Inferior parietal cortex (tissue), 1 donor: Measurements from ENCODE around the gene SYT2.
"Not testable (repeated sequence)": the region's sequence is repeated elsewhere in the genome, so short reads cannot be mapped to it uniquely, and the experiment has no call there.

Source experiments
- DNase-seq: peaks from one replicate; pipeline ENCODE4 v3.0.0-alpha.2; 2016; ENCODE audit errors: extremely low spot score

Gene SYT2

DNA sequence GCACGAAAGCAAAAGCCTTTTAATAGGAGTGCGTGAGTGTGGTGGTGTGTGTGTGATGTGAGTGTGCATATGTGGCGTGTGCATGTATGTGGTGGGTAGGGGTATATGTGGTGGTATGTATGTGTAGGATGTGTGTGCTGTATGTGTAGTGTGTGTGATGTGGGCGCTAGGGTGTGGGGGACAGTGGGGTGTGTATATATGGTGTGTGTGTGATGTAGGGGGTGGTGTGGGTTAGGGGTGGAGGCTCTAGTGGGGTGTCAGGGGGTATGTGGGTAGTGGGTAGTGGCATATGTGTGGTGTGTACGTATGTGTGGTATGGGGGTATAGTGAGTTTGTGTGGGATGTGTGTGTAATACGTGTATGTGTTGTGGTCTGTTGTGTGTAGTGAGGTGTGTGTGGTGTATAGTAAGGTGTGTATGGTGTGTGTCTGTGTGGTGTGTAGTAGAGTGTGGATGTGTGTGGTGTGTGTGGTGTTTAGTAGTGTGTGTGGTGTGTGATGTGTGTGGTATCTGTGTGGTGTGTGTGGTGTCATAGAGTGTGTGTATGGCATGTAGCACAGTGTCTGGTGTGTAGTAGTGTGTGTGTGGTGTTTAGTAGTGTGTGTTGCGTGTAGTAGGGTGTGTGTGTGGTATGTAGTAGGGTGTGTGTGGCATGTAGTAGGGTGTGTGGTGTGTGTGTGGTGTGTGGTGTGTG lies 86.0 kb downstream of the SYT2 start:
- no peak for DNase-seq

DNA sequence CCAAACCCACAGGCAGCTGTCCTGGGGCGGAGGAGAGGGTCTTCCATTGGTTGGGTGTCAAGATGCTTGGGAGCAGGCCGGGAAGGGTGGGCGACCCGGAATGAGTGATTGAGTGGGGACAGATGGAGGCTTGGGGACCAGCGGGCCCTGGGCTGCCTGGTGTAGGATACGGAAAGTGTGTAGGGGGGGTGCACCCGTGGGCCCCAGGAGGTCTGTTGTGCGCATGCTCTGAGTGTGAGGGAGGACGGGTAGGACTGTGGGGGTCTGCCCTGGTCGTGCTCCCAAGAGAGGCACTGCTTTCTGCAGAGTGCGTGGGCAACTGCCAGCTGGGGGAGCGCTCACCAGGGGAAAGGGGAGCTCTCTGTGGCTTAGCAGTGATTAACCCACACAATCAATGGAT lies 86.8 kb downstream of the SYT2 start:
- DNase-seq: not testable (repeated sequence)

DNA sequence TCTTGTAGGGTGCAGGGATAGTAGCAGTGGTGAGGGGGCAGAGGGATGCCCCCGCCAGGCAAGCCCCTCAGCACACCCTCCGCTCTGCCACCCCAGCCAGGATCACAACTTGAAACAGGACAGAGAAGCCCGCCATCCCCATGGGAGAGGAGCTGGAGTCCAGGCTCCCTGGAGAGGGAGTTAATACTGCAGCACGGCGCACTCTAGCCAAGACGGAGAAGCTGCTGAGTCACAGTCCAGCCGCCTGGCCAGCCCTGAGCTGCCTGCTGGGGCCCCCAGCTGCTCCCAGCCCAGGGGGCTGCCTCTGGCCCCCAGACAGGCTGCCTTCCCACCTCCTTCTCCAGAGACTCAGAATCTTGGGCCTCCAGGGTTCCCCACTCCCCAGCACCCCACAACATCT lies 87.2 kb downstream of the SYT2 start:
- DNase-seq: no peak

DNA sequence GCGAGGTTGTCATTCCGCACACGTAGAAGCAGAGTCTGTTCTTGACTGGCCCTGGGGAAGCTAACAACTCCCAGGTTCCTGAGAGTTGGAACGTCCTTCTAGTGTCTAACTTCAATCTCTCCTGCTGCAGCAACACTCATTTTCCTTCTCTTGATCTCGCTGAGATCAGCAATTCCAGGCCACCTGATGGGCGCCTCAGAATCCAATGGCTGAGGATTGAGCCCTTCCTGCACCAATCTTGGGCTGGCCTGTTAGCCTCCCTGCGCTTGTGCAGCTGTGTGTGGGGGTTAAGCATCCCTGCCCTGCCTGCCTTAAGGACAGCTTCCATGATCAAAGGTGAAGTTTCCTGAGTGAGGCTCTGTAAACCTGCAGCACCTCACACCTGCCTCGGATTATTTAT lies 87.9 kb downstream of the SYT2 start:
- DNase-seq: no peak

DNA sequence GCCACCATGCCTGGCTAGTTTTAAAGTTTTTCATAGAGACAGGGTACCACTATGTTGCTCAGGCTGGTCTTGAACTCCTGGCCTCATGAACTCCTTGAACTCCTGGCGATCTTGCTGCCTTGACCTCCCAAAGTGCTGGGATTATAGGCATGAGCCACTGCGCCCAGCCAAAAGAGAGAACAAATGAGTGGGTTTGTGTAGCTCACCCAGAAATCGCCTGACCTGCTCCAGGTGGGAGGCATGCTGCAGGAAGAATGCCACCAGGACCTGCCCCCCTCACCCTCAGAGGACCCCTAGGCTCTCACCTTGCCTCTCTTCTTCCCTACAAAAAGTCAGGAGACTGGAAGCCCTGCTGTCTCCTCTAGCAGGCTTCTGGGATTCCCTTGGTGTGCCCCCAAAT lies 88.8 kb downstream of the SYT2 start:
- no peak for DNase-seq

DNA sequence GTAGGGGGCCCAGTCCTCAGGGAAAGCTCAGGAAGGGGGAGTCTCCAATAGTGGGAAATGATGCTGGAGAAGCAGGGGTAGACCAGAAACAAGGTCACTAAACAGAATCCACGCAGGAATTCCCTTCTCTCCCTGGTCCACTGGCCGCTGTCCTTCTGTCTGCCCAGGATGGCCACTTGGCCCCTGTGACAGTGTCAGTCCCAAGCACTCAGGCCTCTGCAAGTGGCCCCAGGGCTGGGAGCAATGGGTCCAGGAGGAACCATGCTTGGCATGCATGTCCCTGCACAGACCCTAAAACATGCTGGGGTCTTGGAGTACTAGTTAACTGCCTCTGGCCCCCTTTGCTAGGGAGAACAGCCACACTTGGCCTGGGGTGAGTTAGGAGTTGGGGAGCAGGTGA lies 90.2 kb downstream of the SYT2 start:
- not testable (repeated sequence) for DNase-seq

DNA sequence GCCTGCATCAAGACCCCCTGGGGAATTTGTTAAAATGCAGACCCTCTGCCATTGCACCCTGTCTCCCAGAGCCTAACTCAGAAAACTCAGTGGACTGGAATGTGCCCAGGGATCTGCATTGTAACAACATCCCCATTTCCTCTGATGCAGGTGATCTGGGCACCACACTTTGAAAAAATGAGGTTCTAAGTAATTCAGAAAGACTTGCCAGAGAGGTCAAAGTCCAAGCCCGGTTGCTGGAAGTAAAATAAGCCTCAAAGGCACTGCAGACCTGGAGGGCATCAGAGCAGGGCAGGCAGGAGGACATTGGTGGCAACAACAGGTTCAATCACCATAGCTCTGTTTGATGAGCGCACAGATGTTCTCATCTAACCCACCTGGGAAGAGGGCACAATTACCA lies 90.7 kb downstream of the SYT2 start:
- DNase-seq: no peak

DNA sequence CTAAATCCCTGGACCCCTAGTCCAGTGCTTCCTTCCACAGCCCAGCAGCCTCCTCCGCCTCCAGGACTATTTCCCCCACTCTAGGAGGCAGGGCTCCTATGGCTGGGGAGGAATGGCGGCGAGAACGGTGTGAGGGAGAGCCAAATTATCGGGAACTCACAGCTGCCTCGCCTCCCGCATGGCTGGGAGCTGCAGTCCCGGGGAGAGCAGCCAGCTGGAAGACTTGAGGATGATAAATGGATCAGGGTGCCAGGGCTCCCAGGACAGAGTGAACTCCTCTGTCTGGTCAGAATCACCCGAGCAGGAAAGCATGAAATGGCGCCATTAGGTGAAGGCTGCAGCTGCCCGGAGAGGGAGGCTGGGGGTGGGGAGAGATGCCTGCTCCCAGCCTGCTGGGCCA lies 91.2 kb downstream of the SYT2 start:
- not testable (repeated sequence) for DNase-seq

DNA sequence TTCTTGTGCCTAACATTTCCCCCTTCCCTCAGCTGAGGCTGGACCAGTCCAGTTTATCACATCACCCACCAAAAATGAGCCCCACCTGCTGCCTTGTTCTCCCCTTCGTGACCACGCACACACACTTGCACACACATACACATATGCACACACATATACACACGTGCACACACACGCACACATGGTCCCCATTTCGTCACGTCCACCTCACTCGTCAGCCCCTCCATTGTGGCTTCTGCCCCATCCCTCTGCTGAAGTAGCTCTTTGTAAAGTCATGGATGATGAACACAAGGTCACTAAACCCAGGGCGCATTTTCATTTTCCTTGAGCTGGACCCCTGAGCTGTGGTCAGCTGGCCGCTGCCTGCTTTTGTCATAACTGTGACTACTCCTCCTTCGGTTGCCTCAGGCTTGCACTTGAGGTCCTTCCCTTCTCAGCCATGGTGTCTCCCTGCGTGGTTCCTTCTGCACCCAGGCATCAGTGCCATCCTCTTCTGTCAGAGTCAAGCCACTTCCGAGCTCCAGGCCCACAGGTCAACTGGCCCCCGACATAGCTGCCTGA lies 93.8 kb downstream of the SYT2 start:
- no peak for DNase-seq

DNA sequence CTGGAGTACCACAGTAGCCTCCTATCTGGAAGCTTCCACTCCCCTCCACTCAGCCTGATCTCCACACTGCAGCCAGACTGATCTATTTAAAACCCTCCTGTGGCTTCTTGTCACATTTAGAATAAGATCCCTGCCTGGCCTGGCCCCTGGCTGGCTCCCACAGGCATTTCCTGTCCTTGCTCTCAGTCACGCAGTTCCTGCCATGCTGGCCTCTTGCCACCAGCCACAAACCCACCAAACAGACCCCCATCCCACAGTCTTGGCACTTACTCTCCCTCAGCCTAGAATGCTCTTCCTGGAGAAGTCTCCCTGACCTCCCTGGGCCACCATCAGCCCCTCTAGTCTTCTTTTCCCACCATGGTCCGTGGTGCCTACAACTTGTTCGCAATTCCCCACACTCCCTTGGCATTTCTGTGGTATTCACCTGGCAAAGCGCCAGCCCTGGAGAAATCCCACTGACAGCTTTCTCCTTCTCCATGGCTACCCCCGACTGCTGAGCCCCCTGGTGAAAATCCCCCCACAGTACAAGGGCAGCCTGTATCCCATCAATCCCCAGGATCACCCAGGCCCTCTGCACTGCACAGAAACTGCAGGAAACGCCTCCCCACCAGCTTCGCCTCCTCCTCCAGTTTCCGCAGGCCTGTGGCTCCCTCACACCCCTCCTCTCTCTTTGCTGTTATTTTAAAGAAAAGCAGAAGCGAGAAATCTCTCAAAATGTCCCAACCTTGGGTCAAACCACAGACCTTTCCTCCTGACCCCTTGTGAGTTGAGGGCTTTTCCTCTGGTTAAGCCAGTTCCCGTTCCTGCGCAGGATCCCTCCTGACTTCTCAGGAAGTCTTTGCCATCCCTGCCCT lies 94.5 kb downstream of the SYT2 start:
- DNase-seq: peak; percentile 25

DNA sequence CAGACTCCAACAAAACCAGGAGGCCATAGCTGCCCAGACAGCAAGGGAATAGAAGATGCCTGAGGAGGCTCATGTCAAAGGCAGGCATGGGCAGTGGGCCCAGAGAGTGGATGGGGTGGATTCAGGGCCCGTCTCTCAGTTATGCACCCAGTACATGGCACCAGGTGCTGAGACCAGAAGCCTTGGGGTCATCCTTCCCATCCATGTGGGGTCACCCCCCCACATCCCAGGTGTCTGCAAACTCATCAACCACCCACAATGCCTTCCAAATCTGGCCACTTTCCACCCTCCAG lies 95.1 kb downstream of the SYT2 start:
- DNase-seq: not testable (repeated sequence)

DNA sequence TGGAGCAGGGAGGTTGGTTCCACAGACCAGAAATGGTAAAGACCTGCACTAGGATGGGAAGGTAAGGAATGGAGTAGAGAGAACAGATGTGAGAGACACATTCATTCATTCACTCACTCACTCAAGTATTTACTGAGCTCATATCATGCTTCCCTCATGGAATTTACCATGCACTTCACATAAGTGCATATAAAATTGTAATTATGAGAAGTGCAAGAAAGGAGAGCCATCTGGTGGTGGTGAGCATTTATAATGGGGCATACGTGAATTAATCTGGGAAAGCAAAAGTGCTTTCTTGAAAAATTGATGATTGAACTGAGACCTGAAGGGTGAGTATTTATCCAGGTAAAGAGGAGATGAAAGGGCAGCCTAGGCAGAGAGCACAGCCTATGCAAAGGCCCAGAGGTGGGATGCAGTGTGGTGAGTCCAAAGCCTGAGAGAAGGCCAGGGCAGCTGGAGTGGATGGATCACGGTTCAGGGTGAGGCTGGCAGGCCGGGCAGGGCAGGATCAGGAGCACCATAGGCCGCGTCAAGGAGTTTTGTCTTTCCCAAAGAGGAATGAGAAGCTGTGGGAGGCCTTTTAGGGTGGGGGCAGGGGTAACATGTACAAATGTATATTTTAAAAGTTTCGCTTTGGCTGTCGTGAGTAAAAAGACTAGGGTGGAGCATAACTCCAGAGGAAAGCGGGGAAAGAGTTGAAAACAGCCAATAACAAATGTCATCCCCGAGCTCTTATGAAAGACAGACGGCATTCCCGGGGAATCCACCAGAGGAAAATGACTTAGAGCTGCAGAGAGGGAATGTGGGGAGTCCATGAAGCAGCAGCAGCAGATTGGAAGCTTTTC lies 95.7 kb downstream of the SYT2 start:
- not testable (repeated sequence) for DNase-seq

DNA sequence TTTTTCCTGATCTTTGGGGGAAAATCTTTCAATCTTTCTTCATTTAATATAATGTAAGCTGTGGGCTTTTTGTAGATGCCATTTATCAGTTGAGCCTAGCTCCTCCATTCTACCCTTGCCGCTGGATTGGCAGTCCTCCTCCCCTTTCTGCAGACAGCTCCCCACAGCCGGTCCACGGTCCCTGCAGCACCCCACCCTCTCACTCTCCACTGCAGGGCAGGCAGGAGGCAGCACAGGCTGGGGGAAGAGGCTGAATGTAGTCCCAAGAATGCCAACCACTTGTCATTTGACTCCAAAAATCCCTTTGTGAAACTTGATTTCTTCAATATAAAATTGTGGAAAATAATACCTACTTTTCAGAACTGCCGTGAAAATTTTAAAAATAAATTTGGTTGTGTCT lies 96.7 kb downstream of the SYT2 start:
- DNase-seq: no peak

DNA sequence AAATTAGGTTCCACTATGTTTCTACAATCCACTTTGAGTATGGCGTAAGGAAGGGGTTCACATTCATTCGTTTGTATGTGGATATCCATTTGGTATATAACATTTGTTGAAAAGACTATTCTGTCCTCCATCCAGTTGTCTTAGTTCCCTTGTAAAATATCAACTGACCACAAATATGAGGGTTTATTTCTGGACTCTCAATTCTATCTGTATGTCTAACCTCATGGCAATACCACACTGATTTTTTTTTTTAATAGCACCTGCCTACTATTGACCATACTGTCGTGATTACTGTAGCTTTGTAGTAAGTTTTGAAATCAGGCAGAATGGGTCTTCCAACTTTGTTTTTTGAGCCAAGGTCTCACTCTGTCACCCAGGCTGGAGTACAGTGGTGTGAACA lies 98.2 kb downstream of the SYT2 start:
- not testable (repeated sequence) for DNase-seq

DNA sequence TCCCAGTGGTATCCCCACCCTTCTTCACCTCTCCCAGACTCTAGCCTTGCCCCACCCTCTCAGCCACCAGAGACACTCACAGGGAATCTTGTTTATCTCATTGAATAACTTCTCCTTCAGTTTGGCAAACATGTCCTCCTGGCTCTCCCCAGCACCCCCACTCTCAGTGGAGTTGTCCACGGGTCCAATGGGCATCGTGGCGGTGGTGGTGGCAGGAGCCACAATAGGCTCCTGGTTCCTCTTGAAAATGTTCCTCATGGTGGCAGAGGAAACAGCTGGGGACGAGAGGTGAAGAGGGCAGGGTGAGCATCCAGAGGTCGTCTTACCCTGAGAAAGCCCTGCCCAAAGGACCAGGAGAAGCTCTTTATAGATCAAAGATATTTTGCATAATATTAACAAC lies 104.7 kb downstream of the SYT2 start:
- no peak for DNase-seq

DNA sequence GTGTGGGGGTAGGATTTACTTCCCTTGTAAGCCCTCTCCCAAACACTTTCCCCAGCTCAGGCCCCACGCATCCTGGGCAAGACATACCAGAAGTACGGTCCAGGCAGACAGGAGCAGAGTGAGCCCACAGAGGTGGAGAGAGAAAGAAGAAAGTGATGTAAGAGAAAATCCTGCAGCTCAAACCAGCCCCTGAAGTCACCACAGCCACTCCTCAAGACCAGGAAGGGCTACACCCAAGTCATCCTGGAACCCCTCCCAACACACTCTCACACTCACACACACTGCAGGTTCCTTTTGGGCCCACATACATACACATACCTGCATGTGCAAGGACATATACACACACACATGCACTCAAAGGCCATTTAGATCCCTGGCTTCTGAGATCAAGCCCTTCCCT lies 106.8 kb downstream of the SYT2 start:
- DNase-seq: no peak

DNA sequence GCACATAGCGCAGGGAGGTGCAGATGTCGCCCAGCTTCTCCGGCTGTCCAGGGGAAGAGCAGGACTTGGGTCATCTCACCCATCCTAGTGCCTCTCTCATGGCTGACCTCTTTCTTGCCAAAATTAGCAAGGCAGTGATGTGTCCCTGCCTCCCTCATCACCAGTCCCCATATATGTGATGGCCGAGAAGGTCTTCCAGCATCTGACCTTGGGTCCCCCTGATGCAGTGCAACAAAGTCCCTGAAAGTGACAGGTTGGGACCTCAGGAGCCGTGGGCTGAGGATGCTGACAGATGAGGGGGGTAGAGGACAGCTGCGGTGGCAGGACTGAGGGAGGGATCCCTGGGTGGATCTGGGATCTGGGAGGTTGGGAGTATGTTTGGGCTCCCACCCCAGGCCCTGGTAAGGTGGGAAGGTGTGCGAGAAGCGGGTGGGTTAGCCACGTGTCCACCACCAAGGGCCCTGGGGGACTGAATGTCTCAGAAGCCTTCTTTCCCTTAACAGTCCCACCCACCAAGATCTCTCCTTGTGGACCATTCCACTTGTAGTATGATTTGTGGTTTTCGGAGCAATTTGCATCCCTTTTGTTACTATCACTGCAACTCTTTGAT lies 109.7 kb downstream of the SYT2 start:
- DNase-seq: no peak

DNA sequence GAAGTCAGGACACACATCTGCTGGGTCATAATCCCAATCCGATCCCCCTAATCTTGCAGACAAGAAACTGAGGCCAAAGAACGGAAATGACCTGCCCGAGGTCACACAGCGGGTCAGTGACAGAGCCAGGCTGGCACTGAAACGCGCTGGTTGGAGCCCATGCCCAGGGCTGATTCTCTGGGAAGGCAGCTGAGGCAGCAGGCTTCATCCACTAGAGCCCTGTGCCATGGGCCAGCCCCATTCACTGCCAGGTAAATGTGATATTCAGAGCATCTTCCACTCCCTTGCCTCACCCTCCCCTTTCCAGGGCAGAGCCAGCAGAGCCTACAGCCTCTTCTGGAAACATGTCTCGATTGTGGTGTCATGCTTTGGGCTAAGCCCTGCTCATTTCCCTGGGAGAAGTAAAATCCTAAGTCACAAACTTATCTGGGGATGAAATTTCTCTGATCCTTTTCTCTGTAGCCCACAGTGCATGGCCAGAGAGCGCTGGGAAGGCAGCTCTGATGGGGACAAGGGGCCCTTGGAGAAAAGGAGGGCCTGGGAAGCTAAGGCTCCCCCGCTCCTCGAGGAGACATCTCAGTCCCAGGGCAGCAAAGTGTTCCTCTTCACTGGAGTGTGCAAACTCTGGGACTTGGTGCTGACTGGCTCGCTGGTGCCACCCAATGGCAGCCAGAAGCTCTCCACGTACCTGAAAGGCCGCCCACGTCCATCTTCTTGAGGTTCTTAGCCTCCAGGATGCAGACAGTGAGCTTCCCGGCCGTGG lies 110.4 kb downstream of the SYT2 start:
- DNase-seq: peak; percentile 36

DNA sequence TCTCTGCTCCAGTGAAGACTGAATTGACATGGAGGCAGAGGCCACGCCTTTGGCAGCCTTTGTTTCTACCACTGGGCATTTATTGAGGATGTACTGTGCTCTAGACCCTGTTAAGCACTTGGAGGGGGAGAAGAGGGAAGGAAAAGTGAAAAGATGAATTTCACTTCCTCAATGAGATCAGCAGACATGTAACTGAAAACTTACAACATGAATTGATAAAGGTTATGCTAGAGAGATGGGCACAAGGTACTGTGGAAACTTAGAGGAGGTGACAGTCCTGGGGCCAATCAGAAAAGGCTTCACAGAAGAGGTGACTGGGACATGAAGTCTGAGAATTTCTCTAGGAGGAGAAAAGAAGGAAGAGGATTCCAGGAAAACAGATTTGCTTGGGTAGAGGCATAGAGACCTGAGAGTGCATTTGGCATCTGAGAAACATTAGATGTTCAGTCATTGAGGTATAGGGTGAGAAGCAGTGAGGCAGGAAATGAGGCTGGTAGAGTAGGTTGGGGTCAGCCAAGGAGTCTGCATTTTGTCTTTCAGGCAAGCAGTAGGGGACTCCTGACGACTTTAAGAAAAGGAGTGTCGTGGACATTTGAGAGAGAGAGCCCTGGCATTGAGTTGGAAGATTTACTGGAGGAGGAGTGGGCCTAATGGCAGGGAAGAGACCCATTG lies 113.0 kb downstream of the SYT2 start:
- DNase-seq: no peak

DNA sequence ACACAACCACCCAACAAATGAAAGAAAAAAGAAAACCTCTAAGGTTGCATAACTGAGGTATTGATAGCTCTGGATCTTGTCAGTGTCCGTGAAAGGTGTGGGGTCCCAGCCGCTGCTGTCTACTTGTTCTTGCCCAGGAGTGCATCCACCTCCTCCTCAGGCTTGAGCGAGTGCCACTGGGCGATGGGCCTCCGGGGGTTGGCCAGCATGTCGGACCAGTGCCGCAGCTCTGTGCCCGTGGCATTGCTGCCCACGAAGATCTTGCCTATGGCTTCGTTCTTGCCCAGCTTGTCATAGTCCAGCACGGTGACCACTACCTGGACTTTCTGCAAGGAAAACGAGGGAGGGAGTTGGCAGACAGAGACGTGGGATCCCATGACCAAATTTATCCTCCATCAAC lies 113.6 kb downstream of the SYT2 start:
- no peak for DNase-seq

DNA sequence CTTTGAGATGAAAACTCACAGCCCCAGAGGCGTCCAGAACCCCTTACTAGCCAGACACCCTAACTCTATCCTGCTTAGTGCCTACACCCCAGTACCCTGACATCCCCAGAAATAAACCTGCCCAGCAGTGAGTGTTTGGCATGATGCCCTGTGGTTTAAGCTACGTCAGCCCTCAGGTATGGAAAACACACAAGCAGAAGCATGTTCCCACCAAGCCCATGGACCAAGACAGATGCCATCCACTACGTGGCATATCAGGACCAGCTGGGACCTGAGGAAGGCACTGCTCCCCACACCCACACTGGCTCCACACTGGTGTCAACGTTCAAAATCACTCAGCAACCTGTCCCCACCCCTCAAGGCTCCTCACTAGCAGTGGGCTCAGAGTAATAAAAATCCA lies 116.4 kb downstream of the SYT2 start:
- DNase-seq: no peak
